Adrenal gland (tissue), 12 donors: Measurements from ENCODE around the gene DIP2C. TPM values are rescaled to one million over a fixed set of nuclear protein-coding genes. Genes with fewer than 3 reads are reported as not detected.

Experiments used
- DNase-seq, 7 donors: peaks; one replicate each; pipeline ENCODE4 v3.0.0-alpha.2; 2019 to 2020
- H3K27ac ChIP-seq, 5 donors: fragments of 200-600 bp; sonication (generic) in 4 of 5; 1 replicate in 3 of 5; 2 replicates in 2 of 5; pipeline versions ENCODE4 v1.5.1 to v1.8.0; 2016 to 2020; ENCODE audit warnings: mild to moderate bottlenecking in 1 of 5
- H3K27me3 ChIP-seq: fragments of 200-600 bp; 2 replicates; pipeline ENCODE4 v1.8.0; 2021
- H3K36me3 ChIP-seq, 2 donors: fragments of 200-600 bp; replicated peaks in 1 of 2; 1 replicate in 1 of 2; 2 replicates in 1 of 2; pipeline versions ENCODE4 v1.5.1 to v1.8.0; 2018 to 2022
- H3K4me1 ChIP-seq, 2 donors: fragments of 200-600 bp; replicated peaks in 1 of 2; 1 replicate in 1 of 2; 2 replicates in 1 of 2; pipeline versions ENCODE4 v1.5.1 to v1.8.0; 2018 to 2021
- H3K4me3 ChIP-seq, 4 donors: fragments of 200-600 bp; sonication (generic) in 3 of 4; one replicate each; pipeline ENCODE4 v1.5.1; 2016 to 2018
- H3K9me3 ChIP-seq, 3 donors: fragments of 200-600 bp; sonication (generic) in 1 of 3; replicated peaks in 1 of 3; 1 replicate in 2 of 3; 2 replicates in 1 of 3; pipeline versions ENCODE4 v1.5.1 to v1.8.0; 2016 to 2021
- POLR2A ChIP-seq, 2 donors: fragments of 450-650 bp; IDR thresholded peaks; one replicate each; pipeline ENCODE4 v1.6.1; 2017; ENCODE audit warnings: antibody characterized with exemption in 2 of 2, mild to moderate bottlenecking in 2 of 2, moderate library complexity in 1 of 2
- WGBS, 4 donors: extraction: QIAGEN DNeasy Blood & Tissue Kit in 2 of 4; methylation state at CpG; one replicate each; pipeline versions ENCODE4 v1.1.5 to v1.1.7; 2013 to 2017; 5-methylcytosine and 5-hydroxymethylcytosine counted together
- intact Hi-C, 2 donors: fragments of 100-400 bp; cut with DNase I; formaldehyde crosslinking; loops; one replicate each; pipeline versions ENCODE4 v1.14.1 to v1.15.0; 2022 to 2023
- polyA plus RNA-seq, 3 donors: library from polyadenylated mRNA; stranded (reverse); fragments of 200-250 nt in 2 of 3; fragments of 350-450 nt in 1 of 3; fragmentation: Illumina TruSeq in 1 of 3; extraction: RNeasy Lipid Tissue Mini Kit (QIAGEN cat#74804) in 1 of 3; gene quantifications; one replicate each; pipeline ENCODE4 v1.2.3, GENCODE V29; 2013 to 2014
- total RNA-seq, 9 donors: library from RNA; depleted of rRNA in 4 of 9; stranded (reverse); fragments of >200 nt in 4 of 9; fragments of 120-200 nt in 1 of 9; fragmentation: NEBNext Ultra II Directional in 1 of 9; extraction: Animal tissue kit (Norgen Biotek cat#: 25700) in 1 of 9; gene quantifications; one replicate each; pipeline versions ENCODE4 v1.1.0 to v1.2.4, GENCODE V29; 2013 to 2023
- TF ChIP-seq, protein P1 (sequence below), 6 experiments: fragments of 450-650 bp in 4 of 6; fragments of 200-600 bp in 2 of 6; sonication (generic) in 1 of 6; IDR thresholded peaks; 1 replicate in 5 of 6; 2 replicates in 1 of 6; pipeline versions ENCODE4 v1.5.1 to v1.8.0; 2016 to 2021; ENCODE audit warnings: antibody characterized with exemption in 6 of 6, mild to moderate bottlenecking in 2 of 6, moderate library complexity in 1 of 6
- donor health status: healthy with polysubstance abuse.
- donor health status: Bipolar disorder and iron deficiency.
- donor health status: DM: yes; HTN: yes; CAD: no.
- donor health status: DM: no; HTN: no; CAD: no.
- donor health status: DM: no; HTN: no; CAD: no.
- donor health status: DM: yes; HTN: yes; CAD: no.

Gene DIP2C
- total and polyA plus RNA-seq, 12 donors: 4.8 to 23.9 (median 19.7) TPM

- Histone ChIP-seq H3K4me1 (no peaks in the 10 kb centered on the region), H3K27ac (no peak overlapping the region), H3K9me3 (no peaks in the 10 kb centered on the region), H3K27me3 (no peaks in the 10 kb centered on the region), H3K4me3 (no peak overlapping the region), H3K36me3 (peaks cover 0 to 16% of the 10 kb centered on the region in 2 donors)
- DNase-seq: no peak
- WGBS, 4 donors: 91 to 97% (median 96%) methylated on average over 3 to 9 of the region's 9 CpGs
- intact Hi-C loops: no loop called here
- TF ChIP-seq, protein P1, sequence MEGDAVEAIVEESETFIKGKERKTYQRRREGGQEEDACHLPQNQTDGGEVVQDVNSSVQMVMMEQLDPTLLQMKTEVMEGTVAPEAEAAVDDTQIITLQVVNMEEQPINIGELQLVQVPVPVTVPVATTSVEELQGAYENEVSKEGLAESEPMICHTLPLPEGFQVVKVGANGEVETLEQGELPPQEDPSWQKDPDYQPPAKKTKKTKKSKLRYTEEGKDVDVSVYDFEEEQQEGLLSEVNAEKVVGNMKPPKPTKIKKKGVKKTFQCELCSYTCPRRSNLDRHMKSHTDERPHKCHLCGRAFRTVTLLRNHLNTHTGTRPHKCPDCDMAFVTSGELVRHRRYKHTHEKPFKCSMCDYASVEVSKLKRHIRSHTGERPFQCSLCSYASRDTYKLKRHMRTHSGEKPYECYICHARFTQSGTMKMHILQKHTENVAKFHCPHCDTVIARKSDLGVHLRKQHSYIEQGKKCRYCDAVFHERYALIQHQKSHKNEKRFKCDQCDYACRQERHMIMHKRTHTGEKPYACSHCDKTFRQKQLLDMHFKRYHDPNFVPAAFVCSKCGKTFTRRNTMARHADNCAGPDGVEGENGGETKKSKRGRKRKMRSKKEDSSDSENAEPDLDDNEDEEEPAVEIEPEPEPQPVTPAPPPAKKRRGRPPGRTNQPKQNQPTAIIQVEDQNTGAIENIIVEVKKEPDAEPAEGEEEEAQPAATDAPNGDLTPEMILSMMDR (IDR thresholded peaks at IDR 0.05): no peak
- TF ChIP-seq POLR2A (IDR thresholded peaks at IDR 0.05): no peak
Observed at GRCh38 chr10:289581-289980, 399.9 kb downstream of the DIP2C start.

DNA sequence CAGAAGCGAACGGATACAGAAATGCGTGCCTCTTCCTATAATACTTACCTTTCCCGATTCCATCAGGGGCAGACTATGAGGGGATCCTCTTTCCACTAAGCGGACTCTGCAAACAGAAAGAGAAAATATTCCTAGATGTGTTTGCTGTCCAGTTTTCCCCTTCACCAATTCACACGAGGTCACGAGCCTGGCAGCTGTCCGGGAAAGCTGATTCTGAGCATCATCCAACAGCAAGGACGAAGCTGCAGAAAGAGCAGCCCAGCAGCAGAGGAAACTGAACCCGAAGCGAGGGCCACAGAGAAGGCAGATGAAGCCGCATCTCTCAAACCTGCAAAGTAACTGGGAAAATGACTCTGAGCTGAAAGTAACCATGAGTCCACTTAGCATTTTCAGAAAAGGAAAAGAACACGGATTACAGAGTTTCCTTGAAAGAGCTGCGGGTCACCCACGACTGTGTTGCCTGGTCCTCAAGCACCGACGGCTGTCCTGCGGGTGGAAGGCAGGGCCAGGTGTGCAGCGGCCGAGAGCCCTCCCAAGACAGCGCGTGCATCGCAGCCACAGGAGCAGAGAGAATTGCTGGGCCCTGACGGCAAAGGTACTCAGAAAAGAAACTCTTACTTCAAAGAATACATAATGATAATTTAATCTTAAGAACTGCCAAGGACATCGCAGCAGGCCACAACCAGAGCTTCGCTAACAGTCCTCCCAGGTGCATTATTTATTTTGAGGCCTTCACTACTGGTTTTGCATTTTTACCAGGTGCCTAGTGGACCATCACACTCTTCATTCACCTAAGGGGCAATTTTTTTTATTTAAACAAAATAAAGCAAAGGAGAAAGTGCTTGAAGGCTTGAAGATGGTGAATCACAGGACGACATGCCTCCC lies 400.9 kb downstream of the DIP2C start:
- intact Hi-C loops: no loop called here
- 92 to 94% (median 93%) methylated on average over 26 to 27 of the region's 27 CpGs for WGBS, 4 donors

GRCh38 chr10:287814-288213 lies 401.7 kb downstream of the DIP2C start:
- Histone ChIP-seq H3K36me3 (peaks cover 0 to 23% of the 10 kb centered on the region in 2 donors), H3K27ac (no peak overlapping the region), H3K4me3 (no peak overlapping the region), H3K27me3 (no peaks in the 10 kb centered on the region), H3K4me1 (no peaks in the 10 kb centered on the region), H3K9me3 (no peaks in the 10 kb centered on the region)
- 93 to 99% (median 98%) methylated on average over 4 of the region's 4 CpGs for WGBS, 4 donors
- TF ChIP-seq, protein P1 (IDR thresholded peaks at IDR 0.05): no peak
- no peak for TF ChIP-seq POLR2A (IDR thresholded peaks at IDR 0.05)
- intact Hi-C loops: no loop called here
- no peak for DNase-seq

More for the DNA sequence above, 400.9 kb downstream of the DIP2C start:
- Histone ChIP-seq H3K4me1 (no peaks in the 10 kb centered on the region), H3K9me3 (no peaks in the 10 kb centered on the region), H3K27ac (no peak overlapping the region), H3K27me3 (no peaks in the 10 kb centered on the region), H3K4me3 (no peak overlapping the region), H3K36me3 (peaks cover 0 to 16% of the 10 kb centered on the region in 2 donors)
- no peak for TF ChIP-seq POLR2A (IDR thresholded peaks at IDR 0.05)
- TF ChIP-seq, protein P1 (IDR thresholded peaks at IDR 0.05): no peak
- DNase-seq: no peak

GRCh38 chr10:287026-287709 lies 402.3 kb downstream of the DIP2C start:
- no peak for TF ChIP-seq POLR2A (IDR thresholded peaks at IDR 0.05)
- Histone ChIP-seq H3K9me3 (no peaks in the 10 kb centered on the region), H3K4me3 (no peak overlapping the region), H3K27ac (no peak overlapping the region), H3K4me1 (no peaks in the 10 kb centered on the region), H3K27me3 (no peaks in the 10 kb centered on the region), H3K36me3 (peaks cover 0 to 29% of the 10 kb centered on the region in 2 donors)
- no peak for DNase-seq
- 87 to 89% (median 89%) methylated on average over 4 of the region's 4 CpGs for WGBS, 4 donors
- intact Hi-C loops: no loop called here
